ENCODE data around the gene RYK.

DNA sequence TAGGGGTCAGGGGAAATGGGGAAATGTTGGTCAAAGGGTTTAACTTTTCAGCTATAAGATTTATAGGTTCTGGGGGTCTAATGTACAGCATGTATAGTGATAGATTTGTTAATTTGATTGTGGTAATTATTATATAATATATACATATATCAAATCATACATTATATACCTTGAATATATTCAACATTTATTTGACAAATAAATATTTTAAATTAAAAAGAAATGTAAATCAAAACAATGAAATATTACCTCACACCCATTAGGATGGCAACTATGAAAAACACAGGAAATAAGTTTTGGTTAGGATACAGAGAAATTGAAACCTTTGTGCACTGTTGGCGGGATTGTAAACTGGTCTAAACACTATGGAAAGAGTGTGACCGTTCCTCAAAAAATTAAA lies 135.9 kb downstream of the RYK start:
- TF ChIP-seq EZH2 (IDR thresholded peaks at IDR 0.05) (no peak), POLR2AphosphoS5 (IDR thresholded peaks at IDR 0.05; ENCODE audit: borderline replicate concordance, low read depth, low read length) (no peak)

Data from SK-N-MC (cell line).